ENCODE data around the gene MED22. TPM values are rescaled to one million over a fixed set of nuclear protein-coding genes. Genes with fewer than 3 reads are reported as not detected.

The MED22 gene
- total RNA-seq, 1 donor from 2014 or later = 29.4 TPM

GRCh38 chr9:133304477-133305377 is 43.2 kb downstream of the MED22 start:
- no peak for DNase-seq

GRCh38 chr9:133304158-133304470 is 43.8 kb downstream of the MED22 start:
- DNase-seq = peak; percentile 5

- no peak for DNase-seq
Measured at GRCh38 chr9:133303266-133304157, 44.4 kb downstream of the MED22 start.

GRCh38 chr9:133301253-133302230 is 46.4 kb downstream of the MED22 start:
- no peak for DNase-seq

GRCh38 chr9:133299996-133300395 is 47.9 kb downstream of the MED22 start:
- DNase-seq = peak; percentile 5

GRCh38 chr9:133294257-133294656 is 53.7 kb downstream of the MED22 start:
- no peak for DNase-seq

- DNase-seq = no peak
Measured at GRCh38 chr9:133290751-133291302, 57.1 kb downstream of the MED22 start.

Small RNAs within 50 kb of the gene (small RNA-seq; reads per million reads assigned to genes)
- gene RF00019 (ENCODE audit: low replicate concordance) (not detected), gene SNORD24 (ENCODE audit: low replicate concordance) (not detected), gene SNORD36A (ENCODE audit: low replicate concordance) (not detected), gene SNORD36B (ENCODE audit: low replicate concordance) (not detected), gene SNORD36C (ENCODE audit: low replicate concordance) (not detected)

Other genes starting within 250 kb of the MED22 start
- 56.0 TPM for gene RALGDS, start 226.9 kb downstream of the MED22 start, total RNA-seq
- 5.1 TPM for gene GBGT1, start 184.2 kb downstream of the MED22 start, total RNA-seq
- not detected for gene OBP2B, start 138.9 kb downstream of the MED22 start, total RNA-seq
- 1.4 TPM for gene ABO, start 72.9 kb downstream of the MED22 start, total RNA-seq
- 18.9 TPM for gene SURF6, start 11.9 kb downstream of the MED22 start, total RNA-seq
- gene RPL7A, start 87 bp upstream of the MED22 start, total RNA-seq = 1,430 TPM
- 23.6 TPM for gene SURF1, start 8.4 kb upstream of the MED22 start, total RNA-seq
- gene SURF2, start 8.4 kb upstream of the MED22 start, total RNA-seq = 4.1 TPM
- 160 TPM for gene SURF4, start 27.9 kb upstream of the MED22 start, total RNA-seq
- gene STKLD1, start 28.2 kb upstream of the MED22 start, total RNA-seq = 0.41 TPM
- gene REXO4, start 69.9 kb upstream of the MED22 start, total RNA-seq = 19.0 TPM
- 4.2 TPM for gene ADAMTS13, start 74.2 kb upstream of the MED22 start, total RNA-seq
- 6.8 TPM for gene CACFD1, start 111.8 kb upstream of the MED22 start, total RNA-seq
- gene SLC2A6, start 131.0 kb upstream of the MED22 start, total RNA-seq = 0.92 TPM
- gene MYMK, start 176.8 kb upstream of the MED22 start, total RNA-seq = 18.3 TPM
- gene ADAMTSL2, start 186.6 kb upstream of the MED22 start, total RNA-seq = 4.3 TPM

Data from tongue (tissue), 3 donors.